H9 (cell line): ENCODE data around the gene TKTL1. TPM values are rescaled to one million over a fixed set of nuclear protein-coding genes. Genes with fewer than 3 reads are reported as not detected.

Experiments used
- DNase-seq: peaks from one replicate; pipeline ENCODE4 v3.0.0-alpha.2; 2017
- H2AFZ ChIP-seq: one replicate; pipeline ENCODE4 v1.6.1; 2013; ENCODE audit warnings: mild to moderate bottlenecking, low read length, control low read depth, moderate library complexity
- H2AK5ac ChIP-seq: 2 replicates; pipeline ENCODE4 v1.6.1; 2013; ENCODE audit warnings: low read length, control low read depth, mixed read lengths; ENCODE audit not compliant: insufficient read length
- H2BK120ac ChIP-seq: one replicate; pipeline ENCODE4 v1.6.1; 2013; ENCODE audit warnings: low read depth, mild to moderate bottlenecking, low read length, control low read depth, inconsistent platforms; ENCODE audit not compliant: poor library complexity, severe bottlenecking
- H2BK12ac ChIP-seq: 2 replicates; pipeline ENCODE4 v1.6.1; 2013; ENCODE audit warnings: low read length, control low read depth, mixed read lengths, low read depth; ENCODE audit not compliant: insufficient read length
- H2BK15ac ChIP-seq: 2 replicates; pipeline ENCODE4 v1.6.1; 2013; ENCODE audit warnings: low read depth, low read length, control low read depth
- H2BK20ac ChIP-seq: one replicate; pipeline ENCODE4 v1.6.1; 2013; ENCODE audit warnings: low read depth, mild to moderate bottlenecking, low read length, control low read depth, inconsistent platforms; ENCODE audit not compliant: poor library complexity, severe bottlenecking
- H2BK5ac ChIP-seq: 2 replicates; pipeline ENCODE4 v1.6.1; 2013; ENCODE audit warnings: low read length, control low read depth, mixed read lengths; ENCODE audit not compliant: insufficient read length
- H3K14ac ChIP-seq: 2 replicates; pipeline ENCODE4 v1.6.1; 2013; ENCODE audit warnings: low read length, control low read depth; ENCODE audit not compliant: insufficient read depth
- H3K18ac ChIP-seq: 2 replicates; pipeline ENCODE4 v1.6.1; 2013; ENCODE audit warnings: low read depth, mild to moderate bottlenecking, mixed read lengths, low read length, control low read depth; ENCODE audit not compliant: insufficient read length
- H3K23ac ChIP-seq: 2 replicates; pipeline ENCODE4 v1.6.1; 2013; ENCODE audit warnings: low read length, control low read depth, mixed read lengths, low read depth; ENCODE audit not compliant: insufficient read length
- H3K23me2 ChIP-seq: 2 replicates; pipeline ENCODE4 v1.6.1; 2013; ENCODE audit warnings: low read depth, mild to moderate bottlenecking, mixed read lengths, low read length, control low read depth; ENCODE audit not compliant: insufficient read length, poor library complexity, severe bottlenecking
- H3K27ac ChIP-seq: 2 replicates; pipeline ENCODE4 v1.5.1; 2013; ENCODE audit warnings: low read length, control low read depth, mixed read lengths, low read depth; ENCODE audit not compliant: insufficient read length
- H3K27me3 ChIP-seq: 2 replicates; pipeline ENCODE4 v1.6.1; 2013; ENCODE audit warnings: low read length, control low read depth, inconsistent platforms; ENCODE audit not compliant: insufficient read depth
- H3K4ac ChIP-seq: 2 replicates; pipeline ENCODE4 v1.6.1; 2013; ENCODE audit warnings: low read depth, mild to moderate bottlenecking, control low read depth, inconsistent platforms, low read length, moderate library complexity
- H3K4me1 ChIP-seq: 2 replicates; pipeline ENCODE4 v1.6.1; 2013; ENCODE audit warnings: low read length, control low read depth, inconsistent platforms; ENCODE audit not compliant: insufficient read depth
- H3K4me2 ChIP-seq: 2 replicates; pipeline ENCODE4 v1.6.1; 2013; ENCODE audit warnings: low read length, control low read depth, mixed read lengths; ENCODE audit not compliant: insufficient read length, insufficient read depth
- H3K56ac ChIP-seq: 2 replicates; pipeline ENCODE4 v1.6.1; 2013; ENCODE audit warnings: low read depth, mild to moderate bottlenecking, mixed read lengths, low read length, control low read depth; ENCODE audit not compliant: insufficient read length
- H3K79me1 ChIP-seq: 2 replicates; pipeline ENCODE4 v1.6.1; 2013; ENCODE audit warnings: low read depth, mild to moderate bottlenecking, moderate library complexity, low read length, control low read depth, inconsistent platforms; ENCODE audit not compliant: insufficient read depth, poor library complexity, severe bottlenecking
- H3K79me2 ChIP-seq: 2 replicates; pipeline ENCODE4 v1.6.1; 2013; ENCODE audit warnings: low read length, control low read depth, inconsistent platforms; ENCODE audit not compliant: insufficient read depth
- H3K9ac ChIP-seq: 2 replicates; pipeline ENCODE4 v1.6.1; 2013; ENCODE audit warnings: low read length, control low read depth, mixed read lengths; ENCODE audit not compliant: insufficient read length; ENCODE audit errors: extremely low read depth
- H3K9me3 ChIP-seq: one replicate; pipeline ENCODE4 v1.6.1; 2013; ENCODE audit warnings: low read depth, low read length, inconsistent platforms; ENCODE audit not compliant: control insufficient read depth
- H3T11ph ChIP-seq: one replicate; pipeline ENCODE4 v1.6.1; 2013; ENCODE audit warnings: mild to moderate bottlenecking, low read length, control low read depth, inconsistent platforms
- H4K20me1 ChIP-seq: one replicate; pipeline ENCODE4 v1.6.1; 2013; ENCODE audit not compliant: control insufficient read depth, insufficient read length, insufficient read depth
- H4K5ac ChIP-seq: 2 replicates; pipeline ENCODE4 v1.6.1; 2013; ENCODE audit warnings: low read depth, mild to moderate bottlenecking, mixed read lengths, low read length, control low read depth; ENCODE audit not compliant: insufficient read length
- H4K8ac ChIP-seq: replicated peaks from 2 replicates; pipeline ENCODE4 v1.6.1; 2013; ENCODE audit warnings: low read length, control low read depth, mixed read lengths, low read depth; ENCODE audit not compliant: insufficient read length
- H4K91ac ChIP-seq: 2 replicates; pipeline ENCODE4 v1.6.1; 2013; ENCODE audit warnings: low read depth, mild to moderate bottlenecking, moderate library complexity, mixed read lengths, low read length, control low read depth; ENCODE audit not compliant: insufficient read length
- H3K27ac Mint-ChIP-seq, 3 experiments: 2 replicates in 2 of 3; 3 replicates in 1 of 3; pipeline ENCODE4 v1.8.0; 2020 to 2021; ENCODE audit warnings: mixed read lengths in 3 of 3, mild to moderate bottlenecking in 1 of 3, moderate library complexity in 1 of 3
- H3K27me3 Mint-ChIP-seq: 2 replicates; pipeline ENCODE4 v1.8.0; 2021; ENCODE audit warnings: low read depth, mild to moderate bottlenecking, moderate library complexity, mixed read lengths
- H3K36me3 Mint-ChIP-seq, 3 experiments: 2 replicates in 2 of 3; 3 replicates in 1 of 3; pipeline ENCODE4 v1.8.0; 2020 to 2021; ENCODE audit warnings: low read depth in 3 of 3, mixed read lengths in 3 of 3; ENCODE audit not compliant: insufficient read depth in 1 of 3
- H3K4me1 Mint-ChIP-seq, 2 experiments: 2 replicates each; pipeline ENCODE4 v1.8.0; 2020; ENCODE audit warnings: mixed read lengths in 2 of 2
- H3K4me3 Mint-ChIP-seq, 2 experiments: 2 replicates in 1 of 2; 3 replicates in 1 of 2; pipeline ENCODE4 v1.8.0; 2020 to 2021; ENCODE audit warnings: mild to moderate bottlenecking in 2 of 2, mixed read lengths in 2 of 2, moderate library complexity in 1 of 2
- H3K9me3 Mint-ChIP-seq, 2 experiments: 2 replicates in 1 of 2; 3 replicates in 1 of 2; pipeline ENCODE4 v1.8.0; 2020; ENCODE audit warnings: mild to moderate bottlenecking in 2 of 2, mixed read lengths in 2 of 2, moderate library complexity in 1 of 2
- CTCF ChIP-seq: fragments of 200-600 bp; sonication (generic); conservative IDR thresholded peaks from 3 replicates; pipeline ENCODE4 v1.8.0; 2021; ENCODE audit warnings: antibody characterized with exemption, mild to moderate bottlenecking
- WGBS: extraction: QIAGEN DNeasy Blood & Tissue Kit; methylation state at CpG from one replicate; pipeline ENCODE4 v1.1.7; 2013; ENCODE audit warnings: missing lambda C conversion rate, low lambda C conversion rate, mixed read lengths; ENCODE audit not compliant: insufficient read length; ENCODE audit errors: extremely low coverage; 5-methylcytosine and 5-hydroxymethylcytosine counted together
- total RNA-seq: library from RNA; stranded (reverse); gene quantifications from 2 replicates; pipeline ENCODE4 v1.2.1, GENCODE V29; 2021

Gene TKTL1
- total RNA-seq, 1 experiment from 2014 or later: not detected

GRCh38 chrX:154360155-154360713 lies 64.6 kb downstream of the TKTL1 start:
- Histone ChIP-seq H3K4me1 (no peaks in the 10 kb centered on the region), H3K56ac (no peak overlapping the region), H2BK15ac (no peak overlapping the region), H3K4ac (no peak overlapping the region), H3K27me3 (no peaks in the 10 kb centered on the region), H3K4me2 (no peak overlapping the region), H2BK20ac (no peak overlapping the region), H2AK5ac (no peak overlapping the region), H4K8ac (no peak overlapping the region), H2AFZ (no peak overlapping the region), H4K20me1 (peaks cover 3% of the 10 kb centered on the region), H3K79me2 (no peaks in the 10 kb centered on the region), H2BK120ac (no peak overlapping the region), H3K23ac (no peak overlapping the region), H4K91ac (no peak overlapping the region), H3T11ph (no peak overlapping the region), H2BK5ac (no peak overlapping the region), H3K23me2 (peaks cover 3% of the 10 kb centered on the region), H3K79me1 (no peaks in the 10 kb centered on the region), H3K9ac (no peak overlapping the region), H4K5ac (no peak overlapping the region), H3K14ac (no peak overlapping the region), H3K9me3 (peaks cover 24% of the 10 kb centered on the region), H3K18ac (no peak overlapping the region), H2BK12ac (no peak overlapping the region), H3K27ac (no peak overlapping the region)
- Mint-ChIP-seq H3K36me3 (peaks cover 36 to 84% (median 81%) of the 10 kb centered on the region in 3 experiments), H3K4me1 (no peaks in the 10 kb centered on the region), H3K4me3 (peak overlapping the region in 1 of 2 experiments; percentile 32; a peak in 2 of 5 replicates), H3K27ac (no peak overlapping the region; a peak in 1 of 7 replicates), H3K27me3 (peaks cover 5% of the 10 kb centered on the region), H3K9me3 (peaks cover 49 to 66% of the 10 kb centered on the region in 2 experiments)
- no peak for DNase-seq
- TF ChIP-seq CTCF: no peak
- WGBS: no CpG with 5 or more reads among the region's 34 CpGs
